ENCODE data around the gene GPR155. TPM values are rescaled to one million over a fixed set of nuclear protein-coding genes. Genes with fewer than 3 reads are reported as not detected.

GPR155 gene
- polyA plus RNA-seq, 1 donor from 2014 or later, result 5.7 TPM

- Histone ChIP-seq H3K4me3 (ENCODE audit: low read length) (no peak overlapping the region), H3K36me3 (ENCODE audit: insufficient read depth, low read length) (peaks cover 17% of the 10 kb centered on the region), H3F3A (ENCODE audit: insufficient read depth, low read length, poor library complexity, severe bottlenecking) (no peaks in the 10 kb centered on the region), H3K27ac (ENCODE audit: low read length) (no peak overlapping the region), H3K9me3 (ENCODE audit: low read length) (no peaks in the 10 kb centered on the region), H3K27me3 (ENCODE audit: insufficient read depth, low read depth, low read length) (no peaks in the 10 kb centered on the region), H2AFZ (ENCODE audit: low read depth, low read length) (no peak overlapping the region), H3K9ac (ENCODE audit: low read length) (no peak overlapping the region), H3K79me2 (replicated peaks; ENCODE audit: insufficient read depth, low read length) (no peaks in the 10 kb centered on the region), H3K4me2 (ENCODE audit: low read length) (no peak overlapping the region), H4K20me1 (ENCODE audit: insufficient read depth) (no peaks in the 10 kb centered on the region), H3K9me2 (ENCODE audit: insufficient read depth, low read length) (no peaks in the 10 kb centered on the region)
- TF ChIP-seq EZH2 (IDR thresholded peaks at IDR 0.05; ENCODE audit: borderline replicate concordance, insufficient read depth, low read length, poor library complexity, severe bottlenecking) (no peak), RAD21 (conservative IDR thresholded peaks at IDR 0.05) (no peak), REST (IDR thresholded peaks at IDR 0.05; ENCODE audit: borderline replicate concordance) (no peak), MXI1 (conservative IDR thresholded peaks at IDR 0.05; ENCODE audit: poor library complexity, severe bottlenecking) (no peak), CTCF (IDR thresholded peaks at IDR 0.05; ENCODE audit: poor library complexity, severe bottlenecking) (no peak), TAF1 (IDR thresholded peaks at IDR 0.05; ENCODE audit: low read depth) (no peak), SMC3 (conservative IDR thresholded peaks at IDR 0.05; ENCODE audit: poor library complexity) (no peak), EP300 (conservative IDR thresholded peaks at IDR 0.05; ENCODE audit: poor library complexity, severe bottlenecking) (no peak), POLR2AphosphoS5 (IDR thresholded peaks at IDR 0.05) (no peak)
These were observed 58.6 kb downstream of the GPR155 start for GRCh38 chr2:174428214-174428613.

- H3K79me2 ChIP-seq (replicated peaks; ENCODE audit: insufficient read depth, low read length), result no peaks in the 10 kb centered on the region
These were observed 74.6 kb downstream of the GPR155 start for GRCh38 chr2:174412256-174412655.

More at GRCh38 chr2:174412256-174412655, 74.6 kb downstream of the GPR155 start:
- Histone ChIP-seq H3K4me3 (ENCODE audit: low read length) (no peak overlapping the region), H3F3A (ENCODE audit: insufficient read depth, low read length, poor library complexity, severe bottlenecking) (no peaks in the 10 kb centered on the region), H3K9me2 (ENCODE audit: insufficient read depth, low read length) (no peaks in the 10 kb centered on the region), H3K27me3 (ENCODE audit: insufficient read depth, low read depth, low read length) (no peaks in the 10 kb centered on the region), H2AFZ (ENCODE audit: low read depth, low read length) (no peak overlapping the region), H4K20me1 (ENCODE audit: insufficient read depth) (no peaks in the 10 kb centered on the region), H3K4me2 (ENCODE audit: low read length) (no peak overlapping the region), H3K9ac (ENCODE audit: low read length) (no peak overlapping the region), H3K36me3 (ENCODE audit: insufficient read depth, low read length) (no peaks in the 10 kb centered on the region), H3K9me3 (ENCODE audit: low read length) (no peaks in the 10 kb centered on the region), H3K27ac (ENCODE audit: low read length) (no peak overlapping the region)
- TF ChIP-seq EZH2 (IDR thresholded peaks at IDR 0.05; ENCODE audit: borderline replicate concordance, insufficient read depth, low read length, poor library complexity, severe bottlenecking), result no peak
- TF ChIP-seq EP300 (conservative IDR thresholded peaks at IDR 0.05; ENCODE audit: poor library complexity, severe bottlenecking), result no peak
- TF ChIP-seq CTCF (IDR thresholded peaks at IDR 0.05; ENCODE audit: poor library complexity, severe bottlenecking), result no peak
- TF ChIP-seq REST (IDR thresholded peaks at IDR 0.05; ENCODE audit: borderline replicate concordance), result no peak
- no peak for TF ChIP-seq MXI1 (conservative IDR thresholded peaks at IDR 0.05; ENCODE audit: poor library complexity, severe bottlenecking)
- no peak for TF ChIP-seq SMC3 (conservative IDR thresholded peaks at IDR 0.05; ENCODE audit: poor library complexity)
- no peak for TF ChIP-seq RAD21 (conservative IDR thresholded peaks at IDR 0.05)

All from neural cell (in vitro differentiated cells).